Measurements from ENCODE around the gene HLA-DOB.
A peak's percentile ranks its signal among the peaks of the same experiment; 100 is the strongest.

The HLA-DOB gene

GRCh38 chr6:32816746-32817204, at the start of gene HLA-DOB:
Gene HLA-DOB, minus strand, starts transcription at chr6:32817002. Its CDS starts 51 bp downstream, at chr6:32816951.
- Mint-ChIP-seq H3K9me3 (no peaks in the 10 kb centered on the region), H3K4me3 (peak within 1 kb of the TSS; percentile 98), H3K27ac (peak within 1 kb of the TSS; percentile 98), H3K36me3 (peaks cover 58% of the 10 kb centered on the region), H3K4me1 (peaks cover 96% of the 10 kb centered on the region), H3K27me3 (no peaks in the 10 kb centered on the region)
- ATAC-seq, result peak; percentile 86

- Mint-ChIP-seq H3K27me3 (no peaks in the 10 kb centered on the region), H3K4me3 (no peak overlapping the region), H3K4me1 (peaks cover 40% of the 10 kb centered on the region), H3K36me3 (peaks cover 11% of the 10 kb centered on the region), H3K27ac (peak overlapping the region; percentile 64), H3K9me3 (no peaks in the 10 kb centered on the region)
- ATAC-seq, result no peak
Observed at GRCh38 chr6:32865724-32866443, 49.1 kb upstream of the HLA-DOB start.

- peaks cover 38% of the 10 kb centered on the region for H3K36me3 Mint-ChIP-seq
- H3K9me3 Mint-ChIP-seq, result no peaks in the 10 kb centered on the region
- no peak for ATAC-seq
Observed at GRCh38 chr6:32862725-32863124, 45.9 kb upstream of the HLA-DOB start.

GRCh38 chr6:32860674-32861073, 43.9 kb upstream of the HLA-DOB start:
- no peak for ATAC-seq
- Mint-ChIP-seq H3K4me3 (no peak overlapping the region), H3K36me3 (peaks cover 53% of the 10 kb centered on the region), H3K27ac (peak overlapping the region; percentile 8), H3K9me3 (no peaks in the 10 kb centered on the region), H3K4me1 (peaks cover 46% of the 10 kb centered on the region), H3K27me3 (no peaks in the 10 kb centered on the region)

More at GRCh38 chr6:32862725-32863124, 45.9 kb upstream of the HLA-DOB start:
- Mint-ChIP-seq H3K4me3 (no peak overlapping the region), H3K27ac (peak overlapping the region; percentile 8), H3K4me1 (peaks cover 52% of the 10 kb centered on the region), H3K27me3 (no peaks in the 10 kb centered on the region)

- H3K36me3 Mint-ChIP-seq, result peaks cover 59% of the 10 kb centered on the region
- no peak for ATAC-seq
- H3K27me3 Mint-ChIP-seq, result no peaks in the 10 kb centered on the region
- H3K4me1 Mint-ChIP-seq, result peaks cover 50% of the 10 kb centered on the region
- H3K9me3 Mint-ChIP-seq, result no peaks in the 10 kb centered on the region
- no peak overlapping the region for H3K4me3 Mint-ChIP-seq
- peak overlapping the region; percentile 66 for H3K27ac Mint-ChIP-seq
Observed at GRCh38 chr6:32858194-32858593, 41.4 kb upstream of the HLA-DOB start.

GRCh38 chr6:32857156-32857891, 40.5 kb upstream of the HLA-DOB start:
- peak overlapping the region; percentile 66 for H3K27ac Mint-ChIP-seq
- no peak for ATAC-seq
- no peaks in the 10 kb centered on the region for H3K27me3 Mint-ChIP-seq
- H3K36me3 Mint-ChIP-seq, result peaks cover 56% of the 10 kb centered on the region
- no peaks in the 10 kb centered on the region for H3K9me3 Mint-ChIP-seq
- H3K4me1 Mint-ChIP-seq, result peaks cover 50% of the 10 kb centered on the region
- H3K4me3 Mint-ChIP-seq, result no peak overlapping the region

- Mint-ChIP-seq H3K9me3 (no peaks in the 10 kb centered on the region), H3K27ac (peak overlapping the region; percentile 95)
- ATAC-seq, result no peak
Observed at GRCh38 chr6:32855467-32856174, 38.8 kb upstream of the HLA-DOB start.

GRCh38 chr6:32854376-32855178, 37.8 kb upstream of the HLA-DOB start:
- H3K36me3 Mint-ChIP-seq, result peaks cover 68% of the 10 kb centered on the region
- peak overlapping the region; percentile 95 for H3K4me3 Mint-ChIP-seq
- peaks cover 62% of the 10 kb centered on the region for H3K4me1 Mint-ChIP-seq
- no peaks in the 10 kb centered on the region for H3K9me3 Mint-ChIP-seq
- H3K27ac Mint-ChIP-seq, result peak overlapping the region; percentile 95
- ATAC-seq, result peak; percentile 54
- no peaks in the 10 kb centered on the region for H3K27me3 Mint-ChIP-seq

More at GRCh38 chr6:32855467-32856174, 38.8 kb upstream of the HLA-DOB start:
- peaks cover 66% of the 10 kb centered on the region for H3K36me3 Mint-ChIP-seq
- H3K4me3 Mint-ChIP-seq, result peak overlapping the region; percentile 95
- no peaks in the 10 kb centered on the region for H3K27me3 Mint-ChIP-seq
- peaks cover 58% of the 10 kb centered on the region for H3K4me1 Mint-ChIP-seq

- Mint-ChIP-seq H3K27me3 (no peaks in the 10 kb centered on the region), H3K36me3 (peaks cover 65% of the 10 kb centered on the region), H3K4me3 (peak within 1 kb of the TSS; percentile 95), H3K4me1 (peaks cover 65% of the 10 kb centered on the region), H3K9me3 (no peaks in the 10 kb centered on the region), H3K27ac (peak within 1 kb of the TSS; percentile 95)
- ATAC-seq, result peak; percentile 95
Observed at GRCh38 chr6:32853541-32854375, 37.0 kb upstream of the HLA-DOB start, which contains the start of the genes PSMB9 and TAP1. Gene PSMB9, plus strand, starts transcription at chr6:32854192. Its CDS starts 38 bp downstream, at chr6:32854230. Gene TAP1, minus strand, starts transcription at chr6:32853704. Its CDS starts 68 bp downstream, at chr6:32853636.

GRCh38 chr6:32852844-32853540, 36.2 kb upstream of the HLA-DOB start:
- ATAC-seq, result peak; percentile 67
- Mint-ChIP-seq H3K4me1 (peaks cover 65% of the 10 kb centered on the region), H3K36me3 (peaks cover 65% of the 10 kb centered on the region), H3K27me3 (no peaks in the 10 kb centered on the region), H3K27ac (peak overlapping the region; percentile 95), H3K9me3 (no peaks in the 10 kb centered on the region), H3K4me3 (peak overlapping the region; percentile 95)

- Mint-ChIP-seq H3K27me3 (no peaks in the 10 kb centered on the region), H3K36me3 (peaks cover 67% of the 10 kb centered on the region), H3K4me1 (peaks cover 65% of the 10 kb centered on the region), H3K4me3 (peak overlapping the region; percentile 95), H3K27ac (peak overlapping the region; percentile 95), H3K9me3 (no peaks in the 10 kb centered on the region)
- no peak for ATAC-seq
Observed at GRCh38 chr6:32852018-32852843, 35.4 kb upstream of the HLA-DOB start.

- Mint-ChIP-seq H3K36me3 (peaks cover 69% of the 10 kb centered on the region), H3K27me3 (no peaks in the 10 kb centered on the region), H3K4me1 (peaks cover 69% of the 10 kb centered on the region), H3K9me3 (no peaks in the 10 kb centered on the region), H3K27ac (peak overlapping the region; percentile 95), H3K4me3 (peak overlapping the region; percentile 95)
- no peak for ATAC-seq
Observed at GRCh38 chr6:32851025-32851424, 34.2 kb upstream of the HLA-DOB start.

Measured in stimulated activated memory B cell treated with anti-CD40 and anti-IgM and Interleukin-4, amounts not matched to agents 10 μg/mL and 1 μg/mL and 100 μg/mL, for 72 hours (primary cell).